IMR-90 (cell line): Measurements from ENCODE around the gene IQGAP2. TPM values are rescaled to one million over a fixed set of nuclear protein-coding genes. Genes with fewer than 3 reads are reported as not detected.

Experiments
- ATAC-seq: fragments of 200-7000 bp; cut with Tn5 transposase; 2 replicates; pipeline ENCODE4 v1.9.1; 2020; ENCODE audit warnings: low read depth, mild to moderate bottlenecking, moderate library complexity
- BruUV-seq: library from RNA; stranded (reverse); fragments of 400-500 nt; replicated peaks from 2 replicates; lab custom pipeline; 2021; lab: Mats Ljungman, UMichigan
- CTCF ChIA-PET: fragments of 300-600 bp; formaldehyde crosslinking; extraction: SDS; loops from one replicate; lab custom pipeline; 2021; ENCODE audit warnings: antibody characterized with exemption; lab: Yijun Ruan, JAX
- POLR2A ChIA-PET: fragments of 300-600 bp; sonication (Branson Sonifier 250); formaldehyde crosslinking; loops from one replicate; lab custom pipeline; 2022; ENCODE audit warnings: antibody characterized with exemption; ENCODE audit not compliant: unreplicated experiment; lab: Charles Lee
- DNase-seq: peaks from one replicate; pipeline ENCODE4 v3.0.0; 2013
- H2AFZ ChIP-seq: replicated peaks from 2 replicates; pipeline ENCODE3; 2013; ENCODE audit warnings: low read length, mild to moderate bottlenecking; ENCODE audit not compliant: poor library complexity
- H2AK5ac ChIP-seq: 2 replicates; pipeline ENCODE4 v1.6.1; 2013; ENCODE audit warnings: low read depth, low read length, inconsistent platforms
- H2AK9ac ChIP-seq: replicated peaks from 2 replicates; pipeline ENCODE3; 2013; ENCODE audit warnings: mild to moderate bottlenecking, low read depth, low read length, moderate library complexity; ENCODE audit not compliant: poor library complexity
- H2BK120ac ChIP-seq: 2 replicates; pipeline ENCODE4 v1.6.1; 2013; ENCODE audit warnings: low read depth, low read length, inconsistent platforms
- H2BK15ac ChIP-seq: 3 replicates; pipeline ENCODE4 v1.6.1; 2013; ENCODE audit warnings: low read depth, low read length, inconsistent platforms
- H2BK20ac ChIP-seq: 2 replicates; pipeline ENCODE4 v1.6.1; 2013; ENCODE audit warnings: low read depth, mild to moderate bottlenecking, inconsistent platforms, low read length, moderate library complexity
- H2BK5ac ChIP-seq: 2 replicates; pipeline ENCODE4 v1.6.1; 2013; ENCODE audit warnings: mild to moderate bottlenecking, low read depth, low read length, inconsistent platforms; ENCODE audit not compliant: poor library complexity, severe bottlenecking
- H3K14ac ChIP-seq: replicated peaks from 2 replicates; pipeline ENCODE4 v1.6.1; 2013; ENCODE audit warnings: low read depth, low read length, inconsistent platforms
- H3K18ac ChIP-seq: 2 replicates; pipeline ENCODE4 v1.6.1; 2013; ENCODE audit warnings: low read depth, low read length, control low read depth
- H3K23ac ChIP-seq: 2 replicates; pipeline ENCODE4 v1.6.1; 2013; ENCODE audit warnings: low read depth, low read length, inconsistent platforms
- H3K27ac ChIP-seq: 2 replicates; pipeline ENCODE4 v1.5.1; 2013; ENCODE audit warnings: mild to moderate bottlenecking, control low read depth, low read length; ENCODE audit not compliant: insufficient read depth
- H3K27me3 ChIP-seq: 2 replicates; pipeline ENCODE4 v1.6.1; 2013; ENCODE audit warnings: low read length; ENCODE audit not compliant: control insufficient read depth, insufficient read depth
- H3K36me3 ChIP-seq: 2 replicates; pipeline ENCODE4 v1.6.1; 2013; ENCODE audit warnings: low read length, mixed read lengths; ENCODE audit not compliant: control insufficient read depth, insufficient read depth
- H3K4ac ChIP-seq: 2 replicates; pipeline ENCODE4 v1.6.1; 2013; ENCODE audit warnings: low read depth, low read length, inconsistent platforms
- H3K4me1 ChIP-seq: 2 replicates; pipeline ENCODE4 v1.6.1; 2013; ENCODE audit warnings: low read length, mixed read lengths; ENCODE audit not compliant: control insufficient read depth, insufficient read depth
- H3K4me2 ChIP-seq: 2 replicates; pipeline ENCODE4 v1.6.1; 2013; ENCODE audit warnings: low read depth, mild to moderate bottlenecking, control low read depth, low read length, moderate library complexity
- H3K4me3 ChIP-seq: 2 replicates; pipeline ENCODE4 v1.5.1; 2013; ENCODE audit warnings: low read depth, mild to moderate bottlenecking, control low read depth, low read length, moderate library complexity; ENCODE audit not compliant: insufficient read depth
- H3K56ac ChIP-seq: 2 replicates; pipeline ENCODE4 v1.6.1; 2013; ENCODE audit warnings: low read length, inconsistent platforms; ENCODE audit not compliant: insufficient read depth; ENCODE audit errors: extremely low read depth
- H3K79me1 ChIP-seq, 2 experiments: 2 replicates each; pipeline ENCODE4 v1.6.1; 2013; ENCODE audit warnings: low read length in 2 of 2, inconsistent platforms in 1 of 2, low read depth in 1 of 2
- H3K9ac ChIP-seq: 2 replicates; pipeline ENCODE4 v1.6.1; 2013; ENCODE audit warnings: low read depth, low read length, control low read depth
- H3K9me1 ChIP-seq: 2 replicates; pipeline ENCODE4 v1.6.1; 2013; ENCODE audit warnings: low read length, inconsistent platforms; ENCODE audit not compliant: insufficient read depth
- H3K9me3 ChIP-seq: 2 replicates; pipeline ENCODE4 v1.6.1; 2013; ENCODE audit warnings: low read length; ENCODE audit not compliant: control insufficient read depth, insufficient read depth
- H4K20me1 ChIP-seq: 2 replicates; pipeline ENCODE4 v1.6.1; 2013; ENCODE audit warnings: low read length, inconsistent platforms; ENCODE audit not compliant: insufficient read depth
- H4K5ac ChIP-seq: 2 replicates; pipeline ENCODE4 v1.6.1; 2013; ENCODE audit warnings: mild to moderate bottlenecking, low read depth, low read length, control low read depth
- H4K8ac ChIP-seq, 2 experiments: 2 replicates each; pipeline ENCODE4 v1.6.1; 2013; ENCODE audit warnings: low read depth in 2 of 2, low read length in 2 of 2, control low read depth in 1 of 2, inconsistent platforms in 1 of 2
- H4K91ac ChIP-seq: 2 replicates; pipeline ENCODE4 v1.6.1; 2013; ENCODE audit warnings: low read depth, low read length, inconsistent platforms; ENCODE audit not compliant: insufficient read depth
- BHLHE40 ChIP-seq: fragments of 150-350 bp; IDR thresholded peaks from 2 replicates; pipeline ENCODE4 v1.6.1; 2016; ENCODE audit warnings: mild to moderate bottlenecking, low read depth, low read length
- CEBPB ChIP-seq: IDR thresholded peaks from 2 replicates; pipeline ENCODE4 v1.6.1; 2012; ENCODE audit warnings: low read depth, low read length, improper control_type of control experiment
- CHD1 ChIP-seq: IDR thresholded peaks from 2 replicates; pipeline ENCODE4 v1.6.1; 2012; ENCODE audit warnings: low read depth, low read length, improper control_type of control experiment
- FOS ChIP-seq: fragments of 150-350 bp; IDR thresholded peaks from 2 replicates; pipeline ENCODE4 v1.6.1; 2016; ENCODE audit warnings: low read depth, low read length
- MAFK ChIP-seq: IDR thresholded peaks from 2 replicates; pipeline ENCODE4 v1.6.1; 2012; ENCODE audit warnings: low read depth, low read length, improper control_type of control experiment
- MAZ ChIP-seq: IDR thresholded peaks from 2 replicates; pipeline ENCODE4 v1.6.1; 2012; ENCODE audit warnings: low read depth, mild to moderate bottlenecking, low read length, improper control_type of control experiment, moderate library complexity, borderline replicate concordance
- MXI1 ChIP-seq: IDR thresholded peaks from 2 replicates; pipeline ENCODE4 v1.6.1; 2012; ENCODE audit warnings: low read depth, mild to moderate bottlenecking, low read length, moderate library complexity, borderline replicate concordance
- NFE2L2 ChIP-seq: fragments of 150-350 bp; IDR thresholded peaks from 2 replicates; pipeline ENCODE4 v1.6.1; 2016; ENCODE audit warnings: low read depth, mild to moderate bottlenecking, low read length
- POLR2A ChIP-seq: IDR thresholded peaks from 2 replicates; pipeline ENCODE4 v1.6.1; 2012; ENCODE audit warnings: mild to moderate bottlenecking, low read depth, low read length
- RAD21 ChIP-seq: IDR thresholded peaks from 2 replicates; pipeline ENCODE4 v1.6.1; 2012; ENCODE audit warnings: low read length, improper control_type of control experiment
- RCOR1 ChIP-seq: IDR thresholded peaks from 2 replicates; pipeline ENCODE4 v1.6.1; 2012; ENCODE audit warnings: mild to moderate bottlenecking, low read length, improper control_type of control experiment; ENCODE audit not compliant: insufficient replicate concordance
- RFX5 ChIP-seq: IDR thresholded peaks from 2 replicates; pipeline ENCODE4 v1.8.0; 2012; ENCODE audit warnings: low read depth, mild to moderate bottlenecking, low read length, moderate library complexity
- SMC3 ChIP-seq: fragments of 150-350 bp; IDR thresholded peaks from 2 replicates; pipeline ENCODE4 v1.6.1; 2016; ENCODE audit warnings: low read depth, mild to moderate bottlenecking, antibody characterized with exemption, low read length, moderate library complexity
- WGBS, 2 experiments: methylation state at CpG; one replicate each; pipeline versions ENCODE4 v1.1.5 to v1.1.7; 2013; ENCODE audit warnings: missing lambda C conversion rate in 2 of 2; ENCODE audit not compliant: insufficient read length in 1 of 2; ENCODE audit errors: extremely low coverage in 2 of 2; 5-methylcytosine and 5-hydroxymethylcytosine counted together
- dilution Hi-C: fragments of 300-500 bp; cut with HindIII; formaldehyde crosslinking; loops from one replicate; pipeline ENCODE4 v1.14.3; 2018; ENCODE audit warnings: low sequenced_read_pairs; ENCODE audit not compliant: unreplicated experiment
- in situ Hi-C: fragments of 300-500 bp; cut with MboI; formaldehyde crosslinking; loops from 3 replicates; pipeline ENCODE4 v1.14.3; 2019; ENCODE audit warnings: low sequenced_read_pairs, inconsistent platforms, mixed read lengths
- intact Hi-C: fragments of 100-400 bp; cut with micrococcal nuclease; formaldehyde crosslinking; loops from 2 replicates; pipeline ENCODE4 v1.10.0; 2022
- polyA plus RNA-seq, 3 experiments: library from polyadenylated mRNA; depleted of rRNA; stranded (reverse); fragments of >200 nt; gene quantifications; 2 replicates each; pipeline ENCODE4 v1.2.3, GENCODE V29; 2012; ENCODE audit warnings: low replicate concordance in 1 of 3
- total RNA-seq: library from RNA; depleted of rRNA; stranded (reverse); fragments of >200 nt; gene quantifications from 2 replicates; pipeline ENCODE4 v1.2.3, GENCODE V29; 2012
- TF ChIP-seq, protein P1 (sequence below): fragments of 150-350 bp; IDR thresholded peaks from 2 replicates; pipeline ENCODE4 v1.6.1; 2016; ENCODE audit warnings: low read depth, mild to moderate bottlenecking, low read length, moderate library complexity, borderline replicate concordance
- TF ChIP-seq, protein P2 (sequence below): conservative IDR thresholded peaks from 2 replicates; pipeline ENCODE4 v1.5.1; 2012; ENCODE audit warnings: mild to moderate bottlenecking, low read depth, low read length, improper control_type of control experiment
- TF ChIP-seq, protein P3 (sequence below): fragments of 150-350 bp; IDR thresholded peaks from 2 replicates; pipeline ENCODE4 v1.6.1; 2017; ENCODE audit warnings: mild to moderate bottlenecking, antibody characterized with exemption, low read length, low read depth

The IQGAP2 gene
- total and polyA plus RNA-seq, 2 of the 4 experiments (the other 2 are of a cell fraction): 0.21 to 0.36 TPM

DNA sequence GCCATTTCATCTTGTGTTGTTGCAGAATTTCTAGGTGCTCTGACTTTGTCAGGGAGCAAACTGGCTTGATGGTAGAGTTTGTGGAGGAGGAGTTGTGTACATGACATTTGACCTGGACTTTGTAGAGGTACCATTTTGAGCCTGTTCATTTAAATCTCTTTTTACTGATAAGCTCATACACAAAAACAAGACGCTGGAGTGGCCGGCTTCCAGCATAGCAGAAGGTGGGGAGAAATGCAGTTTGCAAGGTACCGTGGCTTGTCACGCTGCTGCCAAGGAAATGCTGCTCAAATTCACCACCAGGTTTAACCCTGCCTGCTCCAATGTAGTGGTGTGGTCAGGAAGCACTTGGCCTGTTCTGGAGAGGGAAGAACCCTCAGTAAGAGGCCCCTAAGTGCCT is 18.9 kb upstream of the IQGAP2 start:
- H2BK20ac ChIP-seq: no peak overlapping the region
- dilution Hi-C loops (no loop called here), in situ Hi-C loops (no loop called here), intact Hi-C loops (no loop called here)
- no peak overlapping the region for H2BK15ac ChIP-seq
- no peak overlapping the region for H3K9ac ChIP-seq
- no peaks in the 10 kb centered on the region for H4K20me1 ChIP-seq
- CTCF ChIA-PET: no interaction called here
- ATAC-seq (no peak), DNase-seq (no peak)
- no peak overlapping the region for H3K4me3 ChIP-seq
- no TSS peak for BruUV-seq
- no peaks in the 10 kb centered on the region for H3K9me1 ChIP-seq
- no peak overlapping the region for H2AK5ac ChIP-seq
- H3K79me1 ChIP-seq: no peaks in the 10 kb centered on the region
- POLR2A ChIA-PET: interaction anchor here (0.5 kb wide), 1 partner anchor 189 kb away, joined by 4 read pairs; no protein-coding TSS in a partner anchor
- H2BK5ac ChIP-seq: no peak overlapping the region
- no peak overlapping the region for H2AK9ac ChIP-seq
- H3K4me1 ChIP-seq: no peaks in the 10 kb centered on the region
- no peak overlapping the region for H4K91ac ChIP-seq
- H3K27me3 ChIP-seq: peaks cover 5% of the 10 kb centered on the region
- no CpG with 5 or more reads among the region's 4 CpGs for WGBS, 2 experiments
- no peak overlapping the region for H2AFZ ChIP-seq
- H3K4ac ChIP-seq: no peak overlapping the region
- no peak overlapping the region for H3K56ac ChIP-seq
- H3K36me3 ChIP-seq: no peaks in the 10 kb centered on the region
- no peak overlapping the region for H3K14ac ChIP-seq
- H3K23ac ChIP-seq: no peak overlapping the region
- H2BK120ac ChIP-seq: no peak overlapping the region
- no peak overlapping the region for H3K4me2 ChIP-seq
- H3K18ac ChIP-seq: no peak overlapping the region
- no peak overlapping the region for H3K27ac ChIP-seq
- no peak overlapping the region for H4K5ac ChIP-seq
- no peaks in the 10 kb centered on the region for H3K9me3 ChIP-seq
- TF ChIP-seq SMC3 (no peak), CEBPB (no peak), RFX5 (no peak), MXI1 (no peak), RAD21 (no peak), RCOR1 (no peak), NFE2L2 (no peak), FOS (no peak), MAZ (no peak), CHD1 (no peak), MAFK (no peak), POLR2A (no peak), BHLHE40 (no peak)
- TF ChIP-seq, protein P1, sequence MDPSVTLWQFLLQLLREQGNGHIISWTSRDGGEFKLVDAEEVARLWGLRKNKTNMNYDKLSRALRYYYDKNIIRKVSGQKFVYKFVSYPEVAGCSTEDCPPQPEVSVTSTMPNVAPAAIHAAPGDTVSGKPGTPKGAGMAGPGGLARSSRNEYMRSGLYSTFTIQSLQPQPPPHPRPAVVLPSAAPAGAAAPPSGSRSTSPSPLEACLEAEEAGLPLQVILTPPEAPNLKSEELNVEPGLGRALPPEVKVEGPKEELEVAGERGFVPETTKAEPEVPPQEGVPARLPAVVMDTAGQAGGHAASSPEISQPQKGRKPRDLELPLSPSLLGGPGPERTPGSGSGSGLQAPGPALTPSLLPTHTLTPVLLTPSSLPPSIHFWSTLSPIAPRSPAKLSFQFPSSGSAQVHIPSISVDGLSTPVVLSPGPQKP: no peak
- TF ChIP-seq, protein P2, sequence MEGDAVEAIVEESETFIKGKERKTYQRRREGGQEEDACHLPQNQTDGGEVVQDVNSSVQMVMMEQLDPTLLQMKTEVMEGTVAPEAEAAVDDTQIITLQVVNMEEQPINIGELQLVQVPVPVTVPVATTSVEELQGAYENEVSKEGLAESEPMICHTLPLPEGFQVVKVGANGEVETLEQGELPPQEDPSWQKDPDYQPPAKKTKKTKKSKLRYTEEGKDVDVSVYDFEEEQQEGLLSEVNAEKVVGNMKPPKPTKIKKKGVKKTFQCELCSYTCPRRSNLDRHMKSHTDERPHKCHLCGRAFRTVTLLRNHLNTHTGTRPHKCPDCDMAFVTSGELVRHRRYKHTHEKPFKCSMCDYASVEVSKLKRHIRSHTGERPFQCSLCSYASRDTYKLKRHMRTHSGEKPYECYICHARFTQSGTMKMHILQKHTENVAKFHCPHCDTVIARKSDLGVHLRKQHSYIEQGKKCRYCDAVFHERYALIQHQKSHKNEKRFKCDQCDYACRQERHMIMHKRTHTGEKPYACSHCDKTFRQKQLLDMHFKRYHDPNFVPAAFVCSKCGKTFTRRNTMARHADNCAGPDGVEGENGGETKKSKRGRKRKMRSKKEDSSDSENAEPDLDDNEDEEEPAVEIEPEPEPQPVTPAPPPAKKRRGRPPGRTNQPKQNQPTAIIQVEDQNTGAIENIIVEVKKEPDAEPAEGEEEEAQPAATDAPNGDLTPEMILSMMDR: no peak
- TF ChIP-seq, protein P3, sequence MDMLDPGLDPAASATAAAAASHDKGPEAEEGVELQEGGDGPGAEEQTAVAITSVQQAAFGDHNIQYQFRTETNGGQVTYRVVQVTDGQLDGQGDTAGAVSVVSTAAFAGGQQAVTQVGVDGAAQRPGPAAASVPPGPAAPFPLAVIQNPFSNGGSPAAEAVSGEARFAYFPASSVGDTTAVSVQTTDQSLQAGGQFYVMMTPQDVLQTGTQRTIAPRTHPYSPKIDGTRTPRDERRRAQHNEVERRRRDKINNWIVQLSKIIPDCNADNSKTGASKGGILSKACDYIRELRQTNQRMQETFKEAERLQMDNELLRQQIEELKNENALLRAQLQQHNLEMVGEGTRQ: no peak
- no peak overlapping the region for H4K8ac ChIP-seq
